Measurements from ENCODE around the gene SPSB4. TPM values are rescaled to one million over a fixed set of nuclear protein-coding genes. Genes with fewer than 3 reads are reported as not detected.

Gene SPSB4
- total RNA-seq, 1 donor from 2014 or later: under 0.01 TPM

DNA sequence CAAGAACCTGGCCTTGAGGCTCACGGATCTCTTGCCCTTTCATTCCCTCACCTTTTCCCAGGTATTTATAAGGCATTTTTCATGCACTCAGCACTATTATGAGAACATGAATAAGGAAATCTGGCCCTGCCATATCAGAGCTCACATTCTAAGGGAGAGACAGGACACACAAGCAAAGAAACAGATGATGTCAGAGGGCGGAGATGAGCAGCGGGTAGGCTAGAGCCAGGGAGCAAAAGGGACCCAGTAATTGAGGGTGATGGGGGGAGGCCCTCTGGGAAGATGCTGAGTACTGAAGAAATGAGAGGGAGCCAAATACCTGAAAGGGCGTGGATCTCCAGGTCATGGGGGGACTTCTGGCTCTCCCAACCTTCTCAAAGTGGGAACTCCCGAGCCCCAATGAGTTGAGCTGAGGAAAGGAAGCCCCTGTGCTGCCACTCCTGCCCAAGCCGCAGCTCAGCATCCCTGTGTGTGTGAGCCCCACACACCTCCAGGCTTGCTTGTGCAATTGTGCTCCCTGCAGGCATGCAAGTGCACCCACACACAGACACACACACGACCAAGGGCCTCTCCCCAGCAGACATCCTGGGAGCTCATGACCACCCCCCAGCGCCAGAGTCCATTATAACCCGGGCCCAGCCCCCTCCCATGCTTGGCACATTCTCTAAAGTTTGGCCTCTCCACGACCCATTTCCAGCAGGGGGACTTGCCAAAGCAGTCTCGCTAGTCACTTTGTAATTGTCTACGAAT lies 99.1 kb downstream of the SPSB4 start:
- DNase-seq (ENCODE audit: low read depth in 2 of 2): no peak

DNA sequence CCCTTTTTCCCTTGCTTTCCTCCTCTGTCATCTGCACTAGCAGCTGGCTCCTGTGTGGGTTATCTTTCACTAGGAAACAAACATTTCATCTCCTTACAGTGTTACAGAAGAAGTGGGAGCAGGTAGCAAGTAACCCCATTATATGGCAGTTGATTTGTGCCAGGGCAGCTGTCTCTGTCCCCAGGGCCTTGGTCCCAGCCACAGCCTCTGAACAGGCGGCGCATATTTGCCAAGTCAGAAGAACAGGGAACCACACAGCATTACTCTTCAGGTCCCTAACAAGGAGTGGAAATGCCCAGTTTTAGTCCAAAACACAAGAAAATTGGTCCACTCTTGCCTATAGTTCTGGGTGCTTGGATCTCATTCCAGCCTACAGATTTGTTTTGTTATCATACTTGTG lies 99.8 kb downstream of the SPSB4 start:
- no peak for DNase-seq (ENCODE audit: low read depth in 2 of 2)

DNA sequence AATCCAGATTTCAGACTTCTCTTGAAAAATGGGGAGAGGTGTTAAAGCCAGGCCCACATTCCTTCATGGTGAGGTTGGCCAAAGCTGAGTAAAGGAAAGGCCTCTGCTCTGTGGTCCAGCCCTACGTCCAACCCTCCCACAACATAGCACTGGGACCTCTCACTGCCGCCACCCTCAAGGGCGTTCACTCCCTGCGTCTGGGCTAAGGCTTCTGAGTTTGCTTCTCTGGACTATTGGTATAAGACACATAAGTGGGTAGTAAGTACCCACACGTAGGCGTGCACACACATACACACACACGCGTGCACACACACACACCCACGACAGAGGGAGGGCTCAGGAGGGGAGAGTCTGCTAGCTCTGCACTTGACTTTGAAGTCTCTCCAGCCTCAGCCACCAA lies 100.3 kb downstream of the SPSB4 start:
- DNase-seq (ENCODE audit: low read depth in 2 of 2): no peak

DNA sequence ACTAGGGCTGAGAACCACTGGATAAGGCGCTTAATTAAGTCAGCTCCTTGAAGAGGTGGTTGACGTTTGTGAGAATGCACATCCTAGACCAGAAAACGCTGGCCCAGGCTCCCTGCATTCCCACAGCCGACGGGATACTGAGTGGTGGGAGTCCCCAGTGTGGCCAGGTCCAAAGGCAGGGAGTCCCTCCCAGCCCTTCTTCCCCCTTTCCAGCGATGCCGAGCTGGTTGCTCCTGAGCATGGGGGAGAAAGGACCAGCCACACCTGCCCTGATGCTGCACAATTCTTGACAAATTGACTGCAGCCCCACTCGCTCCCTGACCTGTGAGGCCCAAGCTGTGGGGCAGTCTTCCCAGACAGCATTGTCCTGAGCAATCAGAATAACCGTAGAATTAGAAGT lies 101.0 kb downstream of the SPSB4 start:
- DNase-seq (ENCODE audit: low read depth in 2 of 2): no peak

DNA sequence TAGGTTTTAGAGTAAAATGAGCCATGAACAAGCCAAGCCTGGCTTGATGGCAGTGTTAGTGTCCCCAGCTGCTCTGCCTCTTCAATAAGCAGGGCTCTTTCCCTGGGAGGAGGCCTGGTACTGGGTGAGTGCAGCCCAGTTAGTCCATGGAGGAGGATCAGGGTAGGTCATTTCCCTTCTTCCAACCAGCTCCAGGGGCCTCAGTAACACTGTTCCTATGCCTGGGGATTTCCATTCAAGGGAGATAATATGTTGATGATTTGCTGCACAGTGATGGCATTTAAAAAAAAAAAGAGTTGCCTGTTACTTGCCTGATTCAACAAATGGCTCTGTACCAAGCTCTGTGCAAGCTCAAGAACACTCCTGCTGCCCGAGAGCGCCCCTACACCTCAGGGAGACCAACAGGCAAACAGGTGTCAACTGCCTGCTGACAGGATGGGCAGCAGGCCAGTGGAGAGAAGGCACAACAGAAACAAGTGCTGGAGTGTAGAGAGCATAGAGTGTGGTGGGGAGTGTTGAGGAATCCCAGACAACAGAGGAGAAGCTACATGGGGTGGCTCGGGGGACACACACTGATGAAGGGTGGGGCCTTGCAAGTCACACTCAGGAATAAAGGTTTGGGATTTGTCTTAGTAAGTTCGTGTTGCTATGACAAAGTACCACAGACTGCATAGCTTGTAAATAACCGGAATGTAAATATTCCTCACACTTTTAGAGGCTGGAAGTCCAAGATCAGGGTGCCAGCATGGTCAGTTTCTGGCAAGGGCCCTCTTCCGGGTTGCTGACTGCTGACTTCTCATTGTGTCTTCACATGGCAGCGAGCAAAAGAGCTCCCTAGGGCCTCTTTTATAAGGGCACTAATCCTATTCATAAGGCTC lies 101.9 kb downstream of the SPSB4 start:
- DNase-seq (ENCODE audit: low read depth in 2 of 2): no peak

DNA sequence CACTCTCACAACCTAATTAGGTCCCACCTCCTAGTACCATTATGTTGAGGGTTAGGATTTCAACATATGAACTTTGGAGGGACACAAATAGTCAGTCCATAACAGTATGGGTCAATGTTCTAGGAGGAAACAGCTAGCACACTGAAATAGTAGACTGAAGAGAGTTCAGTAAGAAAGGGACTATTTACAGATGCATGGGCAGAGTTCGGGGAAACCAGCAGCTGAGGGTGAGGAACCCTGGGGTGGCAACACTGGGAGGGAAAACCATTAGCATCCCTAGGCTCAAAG lies 102.5 kb downstream of the SPSB4 start:
- no peak for DNase-seq (ENCODE audit: low read depth in 2 of 2)

DNA sequence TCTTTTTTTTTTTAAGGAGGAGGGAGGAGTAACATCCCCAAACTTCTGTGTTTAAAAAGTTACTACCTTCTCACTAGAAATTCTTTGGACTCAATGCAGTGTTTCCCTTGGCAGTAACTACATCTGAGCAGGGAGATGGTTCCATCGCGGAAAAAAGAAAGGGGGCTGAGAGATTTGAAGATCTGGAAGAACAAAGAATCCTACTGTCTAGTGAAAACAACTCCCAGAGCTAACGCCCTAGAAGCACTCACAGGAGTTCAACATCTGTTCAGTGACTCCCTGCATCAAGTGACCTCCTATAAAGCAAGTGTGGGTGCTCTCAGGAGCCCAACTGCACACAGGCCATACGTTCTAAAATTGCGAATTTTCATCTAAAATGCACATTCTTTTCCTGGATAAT lies 113.7 kb downstream of the SPSB4 start:
- DNase-seq (ENCODE audit: low read depth in 2 of 2): no peak

DNA sequence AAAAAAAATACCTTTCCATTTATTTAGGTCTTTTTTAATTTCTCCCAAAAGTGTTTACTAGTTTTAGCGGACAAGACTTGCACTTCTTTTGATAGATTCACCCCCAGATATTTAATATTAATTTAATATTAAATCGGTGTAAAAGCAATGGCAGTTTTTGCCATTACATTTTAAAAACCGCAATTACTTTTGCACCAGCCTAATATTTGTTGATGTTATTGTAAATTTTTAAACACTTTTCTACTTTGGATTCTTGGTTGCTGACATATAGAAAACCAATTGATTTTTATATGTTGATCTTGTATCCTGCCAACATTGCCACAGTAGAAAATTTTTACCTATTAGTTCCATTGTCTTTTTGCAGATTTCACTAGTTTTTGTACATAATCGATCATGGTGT lies 116.5 kb downstream of the SPSB4 start:
- no peak for DNase-seq (ENCODE audit: low read depth in 2 of 2)

DNA sequence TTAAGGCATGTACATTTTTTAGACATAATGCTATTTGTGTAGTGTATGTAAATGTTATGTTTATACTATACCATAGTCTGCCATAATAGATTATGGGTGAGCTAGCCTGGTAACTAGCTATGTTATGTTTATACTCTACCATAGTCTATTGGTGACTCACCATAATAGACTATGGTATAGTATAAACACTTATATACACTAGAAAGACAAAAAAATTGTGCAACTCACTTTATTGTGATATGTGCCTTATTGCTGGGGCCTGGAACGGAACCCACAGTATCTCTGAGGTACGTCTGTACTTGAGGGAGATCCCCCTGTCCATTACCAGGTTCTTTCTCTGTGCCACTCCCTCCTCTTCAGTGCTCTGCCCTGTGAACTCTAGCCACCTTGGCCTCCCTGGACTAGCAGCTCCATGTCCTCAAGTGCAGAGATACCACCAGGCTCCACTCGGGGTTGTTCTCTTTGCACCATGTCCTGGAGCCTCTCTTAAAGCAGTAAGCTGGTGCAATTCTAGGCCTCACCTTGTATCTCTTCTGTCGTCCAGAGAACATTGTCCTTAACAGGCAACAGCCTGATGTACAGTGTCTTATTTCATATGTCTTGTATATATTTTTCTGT lies 119.6 kb downstream of the SPSB4 start:
- no peak for DNase-seq (ENCODE audit: low read depth in 2 of 2)

DNA sequence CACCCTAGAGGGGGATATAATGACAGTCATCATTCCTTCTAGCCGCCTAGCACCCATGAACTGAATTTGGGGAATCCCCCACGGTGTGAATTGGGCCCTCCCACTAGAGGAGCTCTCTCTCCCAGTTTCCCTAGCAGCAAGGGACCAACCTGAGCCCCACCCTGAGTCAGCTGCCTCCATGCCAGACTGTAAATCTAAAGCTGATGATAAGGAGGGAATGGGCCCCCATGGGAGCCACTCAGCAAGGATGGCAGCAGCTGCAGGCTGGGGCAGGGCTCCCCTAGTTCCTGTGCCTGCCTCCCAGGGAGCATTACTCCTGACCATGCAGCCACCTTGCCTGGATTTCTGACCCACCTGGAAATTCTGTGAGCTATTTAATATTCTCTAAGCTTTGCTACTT lies 123.5 kb downstream of the SPSB4 start:
- DNase-seq (ENCODE audit: low read depth in 2 of 2): no peak

DNA sequence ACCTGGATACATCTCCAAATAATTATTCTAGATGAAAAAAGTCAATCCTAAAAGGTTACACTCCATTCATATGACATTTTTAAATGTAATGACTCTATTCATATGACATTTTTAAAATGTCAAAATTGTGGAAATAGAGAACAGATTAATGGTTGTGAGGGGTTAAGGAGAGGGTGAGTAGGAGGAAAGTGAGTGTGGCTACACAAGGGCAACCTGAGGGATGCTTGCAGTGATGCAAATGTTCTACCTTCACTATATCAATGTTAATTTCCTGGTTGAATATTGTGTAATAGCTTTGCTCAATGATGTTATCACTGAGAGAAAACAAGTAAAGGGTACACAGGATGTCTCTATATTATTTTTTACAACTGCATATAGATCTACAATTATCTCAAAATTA lies 125.6 kb downstream of the SPSB4 start:
- DNase-seq (ENCODE audit: low read depth in 2 of 2): no peak

DNA sequence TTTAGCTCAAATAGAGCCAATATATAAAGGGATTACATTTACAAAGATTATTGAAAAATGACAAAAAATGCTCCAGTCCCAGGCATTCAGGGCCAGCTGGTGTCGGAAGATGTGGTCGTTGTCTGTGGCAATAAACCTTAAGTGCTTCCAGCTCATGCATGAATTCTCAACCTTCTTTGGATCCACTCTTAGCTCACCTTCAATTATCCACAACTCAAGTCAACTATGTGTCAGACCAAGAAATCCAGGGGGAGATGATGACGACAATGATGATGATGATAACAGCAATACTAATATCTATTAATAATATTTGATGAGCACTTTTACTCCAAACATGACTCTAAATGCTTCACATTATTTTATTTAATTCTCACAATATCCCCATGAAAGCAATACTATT lies 126.9 kb downstream of the SPSB4 start:
- no peak for DNase-seq (ENCODE audit: low read depth in 2 of 2)

DNA sequence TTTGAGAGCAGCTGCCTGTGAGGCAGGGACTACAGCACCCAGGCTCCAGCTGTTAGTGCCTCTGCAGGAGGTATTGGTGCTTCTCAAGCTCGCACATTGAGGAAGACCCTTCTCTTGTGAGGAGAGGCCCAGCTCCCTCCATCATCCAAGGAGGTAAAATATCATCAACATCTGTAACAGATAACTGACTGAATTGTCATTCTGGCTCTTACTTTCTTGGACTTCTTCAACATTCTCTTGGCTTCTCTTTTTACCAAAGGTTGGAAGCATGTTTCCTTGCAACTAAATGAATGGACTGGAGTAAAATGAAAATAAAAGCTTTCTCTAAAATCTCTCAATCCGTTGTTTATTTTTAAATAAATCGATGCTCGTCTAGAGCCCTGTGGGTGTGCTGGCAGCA lies 127.4 kb downstream of the SPSB4 start:
- no peak for DNase-seq (ENCODE audit: low read depth in 2 of 2)

DNA sequence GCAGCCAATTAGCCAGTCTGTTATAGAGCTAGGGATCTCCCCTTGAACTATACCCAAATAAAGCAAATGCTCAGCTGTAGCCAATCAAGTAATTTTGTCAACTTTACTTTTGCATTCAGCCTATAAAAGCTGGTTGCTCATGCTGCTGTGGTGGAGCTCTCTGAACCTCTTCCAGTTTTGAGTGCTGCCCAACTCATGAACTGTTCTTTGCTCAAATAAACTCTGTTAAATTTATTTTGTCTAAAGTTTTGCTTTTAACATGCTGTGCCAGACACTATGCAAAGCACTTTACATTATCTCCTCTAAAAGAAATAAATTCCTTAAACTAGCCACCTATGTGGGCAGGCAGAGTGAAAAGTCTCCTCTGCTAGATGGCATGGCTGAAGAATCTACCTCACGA lies 128.8 kb downstream of the SPSB4 start:
- no peak for DNase-seq (ENCODE audit: low read depth in 2 of 2)

DNA sequence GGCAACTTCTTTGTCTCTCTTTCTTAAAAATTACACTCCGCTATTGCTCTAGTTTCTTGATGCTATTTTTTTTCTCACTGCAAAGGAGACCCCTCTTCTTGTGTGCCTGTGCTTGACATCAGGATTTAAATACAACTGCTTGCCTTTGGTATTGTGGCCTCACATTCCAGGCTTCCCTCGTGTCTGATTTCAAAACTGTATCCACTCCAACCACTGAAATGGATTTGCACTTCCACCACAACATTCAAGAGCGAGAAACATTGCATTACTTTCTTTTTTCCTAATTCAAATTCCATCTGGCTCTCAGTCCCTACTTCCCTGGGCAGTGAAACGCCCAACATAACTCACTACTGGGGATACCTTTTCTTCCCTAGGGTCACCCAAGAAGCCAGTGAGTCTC lies 130.0 kb downstream of the SPSB4 start:
- DNase-seq (ENCODE audit: low read depth in 2 of 2): no peak

DNA sequence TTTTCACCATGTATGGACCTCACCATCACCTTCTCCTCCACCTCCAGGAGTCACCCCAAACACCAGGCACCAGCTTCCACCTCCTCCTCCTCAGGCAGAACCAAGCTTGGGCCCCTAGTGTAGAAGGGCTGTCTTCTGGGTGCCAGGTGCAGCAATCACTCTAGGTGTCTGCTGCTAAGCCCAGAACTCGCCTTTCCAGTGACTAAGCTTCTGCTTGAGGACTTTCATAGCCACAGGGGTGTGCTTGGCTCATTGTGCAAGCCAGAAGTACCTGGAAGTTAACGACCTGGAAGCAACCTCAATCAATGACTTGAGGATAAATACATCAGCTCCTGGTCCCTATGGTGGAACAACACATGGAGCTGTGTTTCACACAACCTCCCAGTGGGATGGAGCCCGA lies 130.7 kb downstream of the SPSB4 start:
- no peak for DNase-seq (ENCODE audit: low read depth in 2 of 2)

DNA sequence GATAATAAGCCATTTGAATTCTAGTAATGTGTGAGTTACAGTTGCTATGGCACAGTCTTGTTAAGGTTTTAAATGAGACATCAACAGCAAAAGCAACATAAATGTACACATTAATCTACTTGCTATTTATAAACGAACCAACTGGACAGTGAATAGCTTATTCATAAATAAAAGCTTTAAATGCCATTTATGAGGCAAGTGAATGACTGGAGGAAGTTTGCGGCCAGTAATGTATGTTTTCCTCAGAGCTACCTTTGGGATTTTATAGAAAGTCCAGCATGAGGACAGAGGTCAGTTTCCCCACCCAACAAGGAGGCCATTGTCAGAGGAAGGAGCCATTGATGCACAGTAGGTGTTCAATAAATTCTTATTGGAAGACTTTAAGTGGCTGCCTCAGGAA lies 132.5 kb downstream of the SPSB4 start:
- no peak for DNase-seq (ENCODE audit: low read depth in 2 of 2)

DNA sequence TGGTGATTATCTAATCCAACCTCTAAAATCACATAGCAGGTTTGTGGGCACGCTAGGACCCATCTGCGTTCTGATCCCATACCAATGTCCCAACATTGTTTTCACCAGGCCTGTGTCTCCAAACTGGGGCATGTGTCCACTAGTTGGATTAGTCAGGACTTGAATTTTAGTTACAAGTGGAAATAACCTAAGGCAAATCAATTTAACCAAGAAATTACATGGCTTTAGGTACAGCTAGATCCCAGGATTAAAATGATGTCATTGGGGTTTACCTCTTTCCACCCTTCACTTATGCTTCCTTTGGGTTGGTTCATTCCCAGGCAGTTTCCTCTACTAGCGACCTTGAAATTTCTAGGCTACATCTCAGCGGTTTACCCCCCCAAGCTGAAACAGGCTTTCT lies 133.3 kb downstream of the SPSB4 start:
- DNase-seq (ENCODE audit: low read depth in 2 of 2): no peak

DNA sequence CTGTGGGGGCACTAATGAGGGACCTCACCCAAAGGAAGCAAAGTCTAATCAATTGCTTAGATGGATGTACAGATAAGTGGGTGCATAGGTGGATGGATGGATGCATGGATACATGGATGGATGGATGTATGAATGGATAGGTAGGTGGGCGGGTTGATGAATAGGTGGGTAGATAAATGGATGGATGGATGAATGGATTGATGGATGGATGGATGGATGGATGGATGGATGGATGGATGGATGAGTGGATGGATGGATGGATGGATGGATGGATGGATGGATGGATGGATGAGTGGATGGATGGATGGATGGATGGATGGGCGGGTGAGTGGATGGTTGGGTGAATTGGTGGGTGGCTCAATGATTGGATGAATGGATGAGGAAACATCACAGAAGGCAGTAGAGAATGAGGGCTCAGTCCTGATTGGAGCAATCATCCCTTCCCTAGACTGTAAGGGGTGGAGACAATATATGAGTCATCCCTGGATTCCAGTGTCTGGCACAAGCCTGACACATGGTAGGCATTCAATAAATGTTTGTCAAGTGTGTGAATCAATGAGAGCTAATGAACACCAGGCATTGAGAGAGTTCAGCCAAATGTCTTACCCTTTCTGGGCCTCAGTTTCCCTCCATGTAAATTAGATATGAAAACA lies 140.1 kb downstream of the SPSB4 start:
- DNase-seq (ENCODE audit: low read depth in 2 of 2): peak in 1 of 2 donors; percentile 8

DNA sequence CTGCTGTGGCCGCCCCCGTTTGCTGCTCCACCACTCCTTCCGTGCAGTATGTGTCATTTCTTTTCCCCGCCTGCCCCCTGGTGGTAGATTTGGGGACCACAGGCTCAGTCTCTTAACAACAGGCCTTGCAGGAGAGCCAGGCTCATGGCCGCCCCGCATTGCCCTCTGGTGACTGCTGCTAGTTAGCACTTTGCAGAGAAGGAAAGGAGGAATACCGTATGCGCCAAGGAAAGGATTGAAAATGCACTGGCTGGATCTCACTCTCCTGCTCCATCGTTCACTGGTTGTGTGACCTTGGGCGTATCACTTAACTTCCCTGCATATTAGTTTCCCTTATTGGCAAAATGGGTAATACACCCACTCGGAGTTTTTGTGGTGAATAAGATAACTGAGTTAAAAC lies 141.2 kb downstream of the SPSB4 start:
- DNase-seq (ENCODE audit: low read depth in 2 of 2): peak; percentile 92 to 94

DNA sequence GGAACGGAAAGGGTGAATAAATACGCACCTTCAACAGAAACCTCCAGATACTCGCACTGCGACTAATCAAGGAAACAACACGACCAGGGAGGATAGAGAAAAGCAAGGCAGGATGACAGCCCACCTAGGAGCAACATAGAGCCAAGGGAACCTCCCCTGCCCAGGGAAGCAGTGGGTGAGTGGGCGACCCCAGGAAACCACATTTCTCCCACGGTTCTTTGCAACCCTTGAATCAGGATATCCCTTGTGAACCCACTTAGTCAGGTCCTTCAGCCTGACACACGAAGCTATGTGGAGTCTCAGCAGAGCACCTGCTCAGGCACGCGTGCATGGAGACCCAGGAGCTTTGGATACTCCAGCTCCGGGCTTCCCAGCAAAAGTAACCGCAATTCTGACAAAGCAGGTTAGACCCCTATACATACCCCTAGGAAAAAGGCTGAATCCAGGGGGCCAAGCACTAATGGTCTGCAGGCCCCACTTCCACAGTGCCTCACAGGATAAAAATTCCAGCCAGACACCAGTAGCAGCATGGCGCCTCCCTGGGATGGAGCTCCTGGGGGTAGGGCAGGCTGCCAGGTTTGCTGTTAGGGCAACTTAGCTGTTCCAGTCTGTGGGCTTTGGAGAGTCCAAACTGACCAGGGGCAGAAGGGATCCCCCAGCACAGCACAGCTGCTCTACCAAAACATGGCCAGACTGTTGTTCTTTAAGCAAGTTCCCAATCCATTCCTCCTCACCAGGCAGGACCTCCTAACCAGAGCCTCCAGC lies 142.1 kb downstream of the SPSB4 start:
- DNase-seq (ENCODE audit: low read depth in 2 of 2): no peak

Measured in lung microvascular endothelial cell (primary cell).